Measurements from ENCODE around the gene VPS35.
"Not testable (repeated sequence)": the region's sequence is repeated elsewhere in the genome, so short reads cannot be mapped to it uniquely, and the experiment has no call there.

Gene VPS35

DNA sequence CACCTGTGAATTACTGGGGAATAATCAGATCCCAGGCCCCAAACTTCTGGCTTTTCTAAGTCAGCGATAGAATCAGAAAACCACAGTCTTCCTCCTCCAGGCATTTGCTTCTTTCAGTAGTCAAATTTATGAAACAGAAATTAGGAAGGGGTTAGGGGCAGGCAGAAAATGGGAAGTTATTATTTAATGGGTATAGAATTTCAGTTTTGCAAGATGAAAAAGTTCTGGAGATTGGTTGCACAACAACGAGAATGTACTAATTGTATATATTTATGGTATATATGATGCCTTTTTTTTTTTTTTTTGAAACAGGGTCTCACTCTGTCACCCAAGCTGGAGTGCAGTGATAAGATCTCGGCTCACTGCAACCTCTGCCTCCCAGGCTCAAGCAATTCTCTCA is 23.9 kb upstream of the VPS35 start:
- no peak for DNase-seq (ENCODE audit: low spot score)

DNA sequence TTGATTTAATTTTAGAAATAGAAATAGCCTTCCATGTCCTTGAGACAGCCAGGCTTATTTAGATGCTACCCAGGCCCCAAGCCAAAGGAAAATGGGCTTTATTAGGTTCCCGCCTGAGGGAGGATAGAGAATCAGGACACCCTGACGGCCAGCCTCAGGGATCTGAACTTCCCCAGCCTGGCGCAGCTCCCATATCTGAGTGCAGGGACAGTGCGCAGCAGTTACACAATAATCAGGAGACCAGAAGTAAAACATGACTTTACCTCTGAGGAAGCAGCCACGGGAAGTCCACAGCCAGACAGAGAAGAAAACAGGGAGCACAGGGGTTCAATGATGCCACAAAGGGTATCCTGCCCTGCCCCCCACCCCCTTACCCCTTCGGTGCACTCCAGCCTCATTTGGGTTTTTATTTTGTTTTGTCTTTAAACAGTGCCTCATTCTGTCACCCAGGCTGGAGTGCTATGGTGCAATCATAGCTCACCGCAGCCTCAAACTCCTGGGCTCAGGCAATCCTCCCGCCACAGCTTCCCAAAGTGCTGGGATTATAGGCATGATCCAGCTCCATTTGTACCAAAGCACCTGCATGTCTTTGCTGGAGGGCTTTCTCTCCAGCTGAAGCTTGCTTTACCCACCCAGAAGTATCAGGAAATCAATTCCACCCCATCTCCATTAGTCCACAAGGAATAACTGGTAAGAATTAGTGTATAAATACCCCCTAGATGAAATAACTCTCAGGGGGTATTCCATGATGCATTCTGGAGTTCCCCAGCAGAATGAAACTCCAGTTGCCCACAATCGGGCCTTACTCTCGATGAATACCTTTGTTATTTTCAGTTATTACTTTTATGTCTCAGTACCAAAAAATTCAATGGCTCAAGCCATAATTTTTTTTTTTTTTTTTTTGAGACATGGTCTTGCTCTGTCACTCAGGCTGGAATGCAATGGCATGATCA is 22.4 kb upstream of the VPS35 start:
- DNase-seq (ENCODE audit: low spot score): no peak

DNA sequence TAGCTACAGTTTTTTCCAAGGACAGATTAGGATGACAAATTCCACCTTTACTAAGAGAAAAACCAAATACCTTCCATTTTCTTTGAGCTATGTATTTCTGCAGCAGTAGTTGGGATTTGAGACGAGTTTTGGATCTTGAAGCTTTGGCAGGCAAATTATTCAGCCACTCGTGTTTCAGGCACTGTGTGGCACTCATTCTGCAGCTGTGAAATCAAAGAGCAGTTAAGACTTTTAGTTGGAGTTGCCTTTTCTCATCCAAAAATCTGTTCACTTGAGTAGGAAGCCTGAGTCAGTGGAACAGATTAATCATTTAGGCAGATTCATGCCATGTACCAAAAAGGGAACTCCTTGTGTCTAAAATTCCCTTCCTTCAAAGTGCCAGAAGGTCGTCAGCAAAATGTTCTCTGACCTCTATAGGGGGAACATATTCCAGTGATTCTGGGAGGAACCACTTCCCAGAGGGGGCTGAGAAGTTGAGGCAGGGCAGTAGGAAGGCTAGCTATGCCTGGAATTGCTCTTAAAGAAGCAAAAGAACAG is 20.6 kb upstream of the VPS35 start:
- no peak for DNase-seq (ENCODE audit: low spot score)

DNA sequence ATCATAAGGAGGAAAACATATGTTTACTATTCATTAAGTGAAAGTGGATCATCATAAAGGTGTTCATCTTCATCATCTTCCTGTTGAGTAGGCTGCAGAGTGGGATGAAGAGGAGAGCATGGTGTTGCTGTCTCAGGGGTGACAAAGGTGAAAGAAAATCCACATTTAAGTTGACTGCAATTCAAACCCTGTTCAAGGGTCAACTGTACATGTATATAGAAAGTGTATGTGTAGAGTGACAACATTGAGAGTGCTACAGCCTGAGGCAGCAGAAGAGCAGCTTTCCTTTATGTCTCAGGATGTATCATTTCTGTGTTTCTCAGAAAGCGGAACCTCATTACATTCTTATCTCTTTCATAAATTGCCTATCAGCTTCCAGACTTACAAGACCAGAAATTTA is 17.7 kb upstream of the VPS35 start:
- no peak for DNase-seq (ENCODE audit: low spot score)

DNA sequence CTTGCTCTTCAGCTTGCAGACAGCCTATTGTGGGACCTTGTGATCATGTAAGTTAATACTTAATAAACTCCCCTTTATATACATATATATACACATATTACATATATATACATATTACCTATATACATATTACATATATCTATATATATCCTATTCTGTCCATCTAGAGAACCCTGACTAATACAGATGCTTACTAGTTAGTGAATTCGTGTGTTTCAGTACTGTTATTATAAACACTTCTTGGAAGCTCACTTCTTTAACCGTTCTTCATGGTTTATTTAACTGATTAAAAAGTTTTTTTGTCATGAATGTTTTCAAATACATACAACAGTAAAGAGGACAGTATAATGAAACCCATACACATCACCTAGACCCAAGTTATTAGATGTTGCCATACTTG is 13.1 kb upstream of the VPS35 start:
- DNase-seq (ENCODE audit: low spot score): no peak

DNA sequence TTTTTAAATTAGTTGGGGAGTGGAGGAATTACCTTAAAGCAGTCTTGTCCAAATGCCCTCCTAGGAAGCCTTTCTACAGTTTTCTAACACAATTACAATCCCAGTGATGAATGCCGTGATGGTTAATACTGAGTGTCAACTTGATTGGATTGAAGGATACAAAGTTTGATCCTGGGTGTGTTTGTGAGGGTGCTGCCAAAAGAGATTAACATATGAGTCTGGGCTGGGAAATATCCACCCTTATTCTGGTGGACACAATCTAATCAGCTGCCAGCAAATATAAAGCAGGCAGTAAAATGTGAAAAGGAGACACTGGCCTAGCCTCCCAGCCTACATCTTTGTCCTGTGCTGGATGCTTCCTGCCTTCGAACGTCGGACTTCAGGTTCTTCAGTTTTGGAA is 12.6 kb upstream of the VPS35 start:
- DNase-seq (ENCODE audit: low spot score): no peak

- DNase-seq (ENCODE audit: low spot score): no peak
These were observed 11.1 kb upstream of the VPS35 start for GRCh38 chr16:46700048-46700447.

GRCh38 chr16:46696957-46697356 is 8.0 kb upstream of the VPS35 start:
- no peak for DNase-seq (ENCODE audit: low spot score)

- DNase-seq (ENCODE audit: low spot score): no peak
These were observed 7.0 kb upstream of the VPS35 start for GRCh38 chr16:46695937-46696336.

DNA sequence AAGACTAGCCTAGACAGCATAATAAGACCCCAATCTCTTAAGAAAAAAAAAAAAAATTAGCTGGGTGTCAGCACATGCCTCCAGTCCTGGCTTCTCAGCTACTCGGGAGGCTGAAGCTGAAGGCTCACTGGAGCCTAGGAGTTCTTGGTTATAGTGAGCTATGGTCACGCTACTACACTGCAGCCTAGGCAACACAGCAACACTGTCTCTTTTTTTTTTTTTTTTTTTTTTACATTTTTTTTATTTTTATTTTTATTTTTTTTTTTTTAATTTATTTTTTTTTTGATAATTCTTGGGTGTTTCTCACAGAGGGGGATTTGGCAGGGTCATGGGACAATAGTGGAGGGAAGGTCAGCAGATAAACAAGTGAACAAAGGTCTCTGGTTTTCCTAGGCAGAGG is 4.6 kb upstream of the VPS35 start:
- DNase-seq (ENCODE audit: low spot score): no peak

DNA sequence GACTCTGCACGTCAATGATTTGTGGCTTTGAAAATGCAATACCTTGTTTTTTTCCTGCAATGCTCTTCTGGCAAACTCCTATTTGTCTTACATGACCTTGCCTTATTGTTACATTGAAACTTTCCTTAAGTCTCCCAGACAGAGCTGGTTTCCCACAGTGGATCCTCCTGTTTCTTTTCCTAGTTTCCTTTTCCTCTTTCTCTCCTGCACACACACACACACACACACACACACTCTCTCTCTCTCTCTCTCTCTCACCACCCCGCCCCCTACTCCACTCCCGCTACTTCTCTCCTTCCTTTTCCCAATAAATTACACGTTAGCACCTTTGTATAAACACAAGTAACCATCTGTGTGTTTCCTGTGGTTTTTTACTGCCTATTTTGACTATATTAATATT is 2.7 kb upstream of the VPS35 start:
- no peak for DNase-seq (ENCODE audit: low spot score)

DNA sequence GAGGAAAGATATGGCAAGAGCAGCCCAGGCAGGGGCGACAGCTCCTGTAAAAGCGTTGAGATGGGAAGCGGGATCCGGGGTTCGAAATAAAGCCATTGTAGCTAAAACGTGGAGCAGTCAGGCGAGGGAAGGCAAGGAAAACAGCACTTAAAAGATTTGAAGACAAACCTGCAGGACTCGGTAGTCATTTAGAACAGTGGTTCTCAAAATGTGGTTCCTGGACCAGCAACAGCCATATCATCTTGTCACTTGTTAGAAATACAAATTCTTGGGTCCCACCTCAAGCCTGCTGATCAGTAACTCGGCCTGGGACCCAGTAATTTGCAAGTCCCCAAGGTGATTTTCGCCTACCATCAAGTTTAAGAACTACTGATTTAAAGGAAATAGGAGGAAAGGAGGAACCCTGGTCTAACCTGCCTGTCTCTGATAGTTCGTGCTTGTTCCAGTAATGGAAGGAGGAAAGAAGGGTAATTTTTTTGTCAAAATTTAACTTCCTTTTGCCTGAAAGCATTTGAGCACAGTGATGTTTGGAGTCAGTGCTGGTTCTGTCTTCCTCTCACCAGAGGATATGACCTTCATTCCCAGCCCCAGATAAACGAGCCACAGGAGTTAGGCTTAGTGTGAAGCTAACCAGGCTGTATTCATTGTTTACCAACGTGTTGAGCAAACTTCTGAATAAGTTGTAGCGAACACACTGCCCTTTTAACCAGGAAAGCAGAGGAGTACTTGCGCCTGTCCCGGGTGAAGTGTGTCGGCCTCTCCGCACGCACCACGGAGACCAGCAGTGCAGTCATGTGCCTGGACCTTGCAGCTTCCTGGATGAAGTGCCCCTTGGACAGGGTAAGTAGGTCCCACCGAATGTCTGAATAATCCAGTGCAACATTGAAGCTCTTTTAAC is 1.6 kb upstream of the VPS35 start:
- DNase-seq (ENCODE audit: low spot score): peak; percentile 26

- DNase-seq (ENCODE audit: low spot score): peak; percentile 98
These were observed 645 bp upstream of the VPS35 start, which contains the start of gene ORC6 for GRCh38 chr16:46689365-46690280. Gene ORC6, plus strand, starts transcription at chr16:46689659. Its CDS starts 47 bp downstream, at chr16:46689706.

DNA sequence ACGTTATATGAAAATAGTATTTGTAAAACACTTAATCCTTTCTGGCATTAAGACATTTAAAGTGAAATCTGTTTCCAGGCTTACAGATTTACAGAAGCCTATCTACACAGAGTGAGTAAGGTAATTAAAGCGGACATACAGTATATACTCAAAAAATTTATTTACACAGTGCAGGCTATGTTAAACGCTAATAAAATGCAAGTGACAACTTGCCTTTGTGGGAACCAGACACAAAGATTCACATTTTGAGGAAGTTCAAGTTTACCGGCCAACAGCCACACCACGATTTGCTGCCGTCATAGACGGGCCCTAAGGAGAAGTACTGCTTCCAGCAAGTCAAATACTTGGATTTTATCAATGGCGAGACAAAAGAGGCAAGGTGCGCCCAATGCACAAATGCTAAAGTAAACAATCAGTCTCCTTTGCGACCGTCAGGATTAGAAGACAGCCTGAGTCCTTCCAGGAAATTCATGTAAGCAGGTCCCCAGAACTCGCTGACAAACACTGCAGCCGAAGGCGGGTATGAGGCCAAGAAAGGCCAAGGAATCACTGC is 801 bp downstream of the VPS35 start:
- no peak for DNase-seq (ENCODE audit: low spot score)

- no peak for DNase-seq (ENCODE audit: low spot score)
These were observed 1.5 kb downstream of the VPS35 start for GRCh38 chr16:46687486-46687885.

DNA sequence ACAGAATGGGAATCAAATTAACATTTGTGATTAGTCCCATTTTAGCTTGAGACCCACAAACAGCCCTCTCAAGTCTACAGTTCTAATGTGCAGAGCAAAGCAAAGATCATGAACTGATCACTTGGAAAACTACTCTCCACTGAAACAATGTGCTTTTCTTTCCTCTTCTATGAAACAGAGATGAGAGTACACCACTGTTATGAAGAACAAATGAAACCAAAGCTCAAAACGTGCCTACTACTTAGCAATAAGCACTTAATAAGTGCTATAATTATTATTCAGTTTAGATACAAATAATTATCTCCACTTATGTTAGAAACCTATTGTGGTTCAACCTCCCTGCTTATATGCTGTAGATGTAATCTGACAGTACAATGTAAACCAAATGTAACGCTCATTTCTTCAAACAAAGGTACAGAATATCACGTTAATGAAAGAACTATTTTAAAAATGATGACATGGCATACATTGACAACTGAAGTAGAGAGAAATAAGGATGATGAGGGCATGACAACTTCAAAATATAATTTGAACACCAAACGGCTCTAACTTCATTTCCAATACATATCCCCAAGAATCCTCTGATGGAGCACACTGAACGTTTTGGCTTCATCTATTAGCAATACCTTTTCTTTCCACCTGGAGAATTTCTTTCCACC is 2.0 kb downstream of the VPS35 start:
- DNase-seq (ENCODE audit: low spot score): no peak

DNA sequence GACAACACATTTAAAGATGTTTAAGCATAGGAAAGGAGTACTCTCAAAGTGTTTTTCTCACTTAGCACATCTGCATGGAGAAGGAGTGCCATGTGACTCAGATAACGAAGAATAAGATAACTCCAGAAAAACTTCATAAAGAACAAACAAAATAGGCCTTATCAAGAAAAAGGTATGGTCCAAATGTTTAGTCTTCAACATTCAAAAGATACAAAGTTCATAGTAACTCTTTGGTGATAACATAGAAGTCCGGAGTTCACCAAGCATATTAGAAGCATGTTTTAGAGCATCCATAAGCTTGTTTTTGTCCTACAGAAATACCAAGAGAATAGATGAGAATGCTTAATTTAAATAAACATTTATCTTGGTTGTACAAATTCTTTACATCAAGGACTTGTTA is 7.1 kb downstream of the VPS35 start:
- not testable (repeated sequence) for DNase-seq (ENCODE audit: low spot score)

DNA sequence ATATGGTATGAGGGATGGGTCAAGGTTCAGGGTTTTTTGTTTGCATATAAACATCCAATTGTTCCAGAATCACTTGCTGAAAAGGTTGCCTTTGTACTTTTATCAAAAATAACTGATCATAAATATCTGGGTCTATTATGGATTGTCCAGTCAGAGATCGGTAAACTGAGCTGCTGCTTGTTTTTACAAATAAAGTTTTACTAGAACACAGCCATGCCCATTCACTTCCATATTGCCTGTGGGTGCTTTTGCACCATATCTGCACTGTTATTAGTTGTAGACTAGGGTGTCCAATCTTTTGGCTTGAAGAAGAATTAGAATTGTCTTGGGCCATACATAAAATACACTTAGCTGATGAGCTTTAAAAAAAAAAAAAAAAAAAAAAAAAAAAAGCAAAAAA is 11.0 kb downstream of the VPS35 start:
- not testable (repeated sequence) for DNase-seq (ENCODE audit: low spot score)

GRCh38 chr16:46673320-46674013 is 15.5 kb downstream of the VPS35 start:
- DNase-seq (ENCODE audit: low spot score): peak; percentile 71

- DNase-seq (ENCODE audit: low spot score): no peak
These were observed 26.9 kb downstream of the VPS35 start for GRCh38 chr16:46662123-46662522.

All from AG08396 (cell line).